Heart right ventricle (tissue), 16 donors: Measurements from ENCODE around the gene SMC1A. TPM values are rescaled to one million over a fixed set of nuclear protein-coding genes. Genes with fewer than 3 reads are reported as not detected.

Experiments used
- ATAC-seq, 8 donors: fragments of 200-7000 bp; cut with Tn5 transposase; one replicate each; pipeline ENCODE4 v1.9.1; 2020; ENCODE audit warnings: mild to moderate bottlenecking in 8 of 8, moderate library complexity in 8 of 8, moderate number of reproducible peaks in 1 of 8
- DNase-seq, 2 donors: peaks; one replicate each; pipeline ENCODE4 v3.0.0-alpha.2; 2020
- H3K27ac ChIP-seq, 10 donors: fragments of 200-600 bp; sonication (generic) in 2 of 10; one replicate each; pipeline versions ENCODE4 v1.5.0 to v1.8.0; 2020 to 2022; ENCODE audit warnings: mild to moderate bottlenecking in 3 of 10
- H3K27me3 ChIP-seq, 7 donors: fragments of 200-600 bp; one replicate each; pipeline ENCODE4 v1.8.0; 2021 to 2022; ENCODE audit warnings: mild to moderate bottlenecking in 2 of 7
- H3K36me3 ChIP-seq, 9 donors: fragments of 200-600 bp; sonication (generic) in 1 of 9; one replicate each; pipeline versions ENCODE4 v1.5.0 to v1.8.0; 2020 to 2022; ENCODE audit warnings: mild to moderate bottlenecking in 2 of 9
- H3K4me1 ChIP-seq, 9 donors: fragments of 200-600 bp; sonication (generic) in 1 of 9; one replicate each; pipeline versions ENCODE4 v1.5.0 to v1.8.0; 2020 to 2022; ENCODE audit warnings: mild to moderate bottlenecking in 4 of 9
- H3K4me3 ChIP-seq, 10 donors: fragments of 200-600 bp; sonication (generic) in 2 of 10; one replicate each; pipeline versions ENCODE4 v1.5.0 to v1.8.0; 2020 to 2022; ENCODE audit warnings: mild to moderate bottlenecking in 7 of 10, moderate library complexity in 2 of 10
- H3K9me3 ChIP-seq, 11 donors: fragments of 200-600 bp in 10 of 11; sonication (generic) in 2 of 11; one replicate each; pipeline versions ENCODE4 v1.5.0 to v1.8.0; 2013 to 2022; ENCODE audit warnings: mild to moderate bottlenecking in 2 of 11, control low read depth in 1 of 11, moderate library complexity in 1 of 11
- WGBS, 2 donors: extraction: QIAGEN DNeasy Blood & Tissue Kit; methylation state at CpG; one replicate each; pipeline ENCODE4 v1.1.7; 2013; ENCODE audit warnings: inconsistent platforms in 1 of 2; 5-methylcytosine and 5-hydroxymethylcytosine counted together
- intact Hi-C, 10 donors: fragments of 100-400 bp; cut with DNase I; formaldehyde crosslinking; loops; one replicate each; pipeline versions ENCODE4 v1.11.1 to v1.14.2; 2022
- polyA plus RNA-seq, 2 donors: library from polyadenylated mRNA; stranded (reverse); fragments of 200-250 nt; gene quantifications; one replicate each; pipeline ENCODE4 v1.2.3, GENCODE V29; 2013
- total RNA-seq, 10 donors: library from RNA; stranded (reverse); fragmentation: NEBNext Ultra II Directional in 3 of 10; extraction: Animal tissue kit (Norgen Biotek cat#: 25700) in 3 of 10; gene quantifications; one replicate each; pipeline versions ENCODE4 v1.2.1 to v1.2.4, GENCODE V29; 2021 to 2023
- TF ChIP-seq, protein P1 (sequence below), 9 donors: fragments of 200-600 bp; sonication (generic) in 2 of 9; IDR thresholded peaks; one replicate each; pipeline versions ENCODE4 v1.5.0 to v1.8.0; 2021 to 2022; ENCODE audit warnings: antibody characterized with exemption in 9 of 9, mild to moderate bottlenecking in 5 of 9, moderate library complexity in 1 of 9
- donor health status: Arrhythmogenic right ventricular cardiomyopathy.
- donor health status: ischemic (EF 13 %, LVEDD 7.1; RV severe dilation, severe dysfunction).
- donor health status: healthy with polysubstance abuse.
- donor health status: DM: no; HTN: yes; CAD: no.
- donor health status: DM: no; HTN: no; CAD: no.
- donor health status: ischemic (EF 25% LVEDD 6.9; RV normal size, moderate dysfunction).
- donor health status: ischemic (EF 25% LVEDD 5.7; RV mildly dilated, moderate dysfunction).
- donor health status: healthy.
- donor health status: DM: yes; HTN: yes; CAD: no.
- donor health status: Ischemic cardiomyopathy.
- donor health status: ischemic (EF 35%, LVEDD 5.7; RV mildly dilated, moderate dysfunction).
- donor health status: nonischemic (EF 11% LVEDD 7.7; RV severe dilation, severe dysfunction).
- donor health status: DM: yes; HTN: yes; CAD: no.
- donor health status: PGD.
- donor health status: ischemic (EF 29% LVEDD 5.4; RV normal size, mild dysfunction).
- donor health status: nonischemic (EF 23%, LVEDD 6.1; RV moderate dilation, normal function).

SMC1A gene
- total and polyA plus RNA-seq, 12 donors = 9.5 to 55.1 (median 34.9) TPM

DNA sequence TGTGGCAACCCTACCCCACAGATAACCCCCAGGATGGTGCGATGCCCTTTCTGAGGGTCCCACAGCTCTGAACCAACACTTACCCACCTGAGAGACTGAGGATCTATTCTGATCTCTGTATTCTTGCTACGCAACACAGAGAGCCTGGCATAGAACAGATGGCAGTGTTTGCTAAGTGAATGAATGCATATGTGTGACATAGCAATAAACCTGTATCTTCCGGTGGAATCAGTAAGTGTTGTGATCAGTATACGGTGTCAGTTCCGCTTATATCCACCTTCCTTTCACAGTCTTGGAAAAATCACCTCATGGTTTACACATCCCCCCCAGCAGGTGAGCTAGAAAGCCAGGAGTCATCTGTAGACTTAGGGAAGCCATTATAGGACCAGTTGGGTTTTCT is 17.6 kb upstream of the SMC1A start:
- Histone ChIP-seq H3K4me3 (peak overlapping the region in 1 of 10 donors; percentile 49), H3K4me1 (peaks cover 0 to 31% (median 11%) of the 10 kb centered on the region in 9 donors), H3K9me3 (no peaks in the 10 kb centered on the region), H3K36me3 (no peaks in the 10 kb centered on the region), H3K27me3 (peaks cover 0 to 76% (median 0%) of the 10 kb centered on the region in 7 donors), H3K27ac (peak overlapping the region in 3 of 10 donors; percentile 31 to 74 (median 41))
- DNase-seq (no peak), ATAC-seq (no peak)
- TF ChIP-seq, protein P1, sequence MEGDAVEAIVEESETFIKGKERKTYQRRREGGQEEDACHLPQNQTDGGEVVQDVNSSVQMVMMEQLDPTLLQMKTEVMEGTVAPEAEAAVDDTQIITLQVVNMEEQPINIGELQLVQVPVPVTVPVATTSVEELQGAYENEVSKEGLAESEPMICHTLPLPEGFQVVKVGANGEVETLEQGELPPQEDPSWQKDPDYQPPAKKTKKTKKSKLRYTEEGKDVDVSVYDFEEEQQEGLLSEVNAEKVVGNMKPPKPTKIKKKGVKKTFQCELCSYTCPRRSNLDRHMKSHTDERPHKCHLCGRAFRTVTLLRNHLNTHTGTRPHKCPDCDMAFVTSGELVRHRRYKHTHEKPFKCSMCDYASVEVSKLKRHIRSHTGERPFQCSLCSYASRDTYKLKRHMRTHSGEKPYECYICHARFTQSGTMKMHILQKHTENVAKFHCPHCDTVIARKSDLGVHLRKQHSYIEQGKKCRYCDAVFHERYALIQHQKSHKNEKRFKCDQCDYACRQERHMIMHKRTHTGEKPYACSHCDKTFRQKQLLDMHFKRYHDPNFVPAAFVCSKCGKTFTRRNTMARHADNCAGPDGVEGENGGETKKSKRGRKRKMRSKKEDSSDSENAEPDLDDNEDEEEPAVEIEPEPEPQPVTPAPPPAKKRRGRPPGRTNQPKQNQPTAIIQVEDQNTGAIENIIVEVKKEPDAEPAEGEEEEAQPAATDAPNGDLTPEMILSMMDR (IDR thresholded peaks at IDR 0.05) = no peak
- 72 to 77% methylated on average over 5 of the region's 5 CpGs for WGBS, 2 donors
- intact Hi-C loops = loop anchor here in 2 of 10 donors (5.0 to 10.0 kb wide), 2 partner anchors 123 to 125 kb away; no protein-coding TSS in a partner anchor

DNA sequence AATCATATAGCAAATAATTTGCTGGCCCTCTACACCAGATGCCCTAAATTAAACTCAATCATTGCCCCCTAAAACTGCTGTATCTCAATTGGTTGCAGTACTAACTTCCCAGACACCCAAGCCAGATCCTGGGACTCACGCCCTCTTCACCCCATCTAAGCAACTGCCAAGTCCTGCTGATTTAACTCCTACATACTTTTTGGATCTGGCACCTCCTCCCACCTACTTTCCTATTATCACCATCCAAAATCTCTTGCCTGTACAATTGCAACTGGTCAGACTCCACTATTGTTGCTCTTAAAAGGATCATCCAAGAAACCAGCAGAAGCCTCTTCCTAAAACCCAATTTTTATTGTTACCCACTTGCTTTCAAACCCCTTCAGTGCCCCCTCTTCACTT is 16.4 kb upstream of the SMC1A start:
- H3K27me3 ChIP-seq = peaks cover 0 to 86% (median 0%) of the 10 kb centered on the region in 7 donors
- no peak overlapping the region for H3K4me3 ChIP-seq
- 68 to 69% methylated on average over 1 of the region's 1 CpG for WGBS, 2 donors
- intact Hi-C loops = loop anchor here in 7 of 10 donors (5.0 to 10.0 kb wide), 5 partner anchors 122 to 214 kb away; partner anchors contain the start of genes IQSEC2 (in 4 of the 7) and KDM5C (in 1 of the 7)
- no peak overlapping the region for H3K27ac ChIP-seq
- H3K9me3 ChIP-seq = no peaks in the 10 kb centered on the region
- H3K4me1 ChIP-seq = peaks cover 0 to 36% (median 14%) of the 10 kb centered on the region in 9 donors
- DNase-seq (no peak), ATAC-seq (no peak)
- TF ChIP-seq, protein P1 (IDR thresholded peaks at IDR 0.05) = no peak
- no peaks in the 10 kb centered on the region for H3K36me3 ChIP-seq

DNA sequence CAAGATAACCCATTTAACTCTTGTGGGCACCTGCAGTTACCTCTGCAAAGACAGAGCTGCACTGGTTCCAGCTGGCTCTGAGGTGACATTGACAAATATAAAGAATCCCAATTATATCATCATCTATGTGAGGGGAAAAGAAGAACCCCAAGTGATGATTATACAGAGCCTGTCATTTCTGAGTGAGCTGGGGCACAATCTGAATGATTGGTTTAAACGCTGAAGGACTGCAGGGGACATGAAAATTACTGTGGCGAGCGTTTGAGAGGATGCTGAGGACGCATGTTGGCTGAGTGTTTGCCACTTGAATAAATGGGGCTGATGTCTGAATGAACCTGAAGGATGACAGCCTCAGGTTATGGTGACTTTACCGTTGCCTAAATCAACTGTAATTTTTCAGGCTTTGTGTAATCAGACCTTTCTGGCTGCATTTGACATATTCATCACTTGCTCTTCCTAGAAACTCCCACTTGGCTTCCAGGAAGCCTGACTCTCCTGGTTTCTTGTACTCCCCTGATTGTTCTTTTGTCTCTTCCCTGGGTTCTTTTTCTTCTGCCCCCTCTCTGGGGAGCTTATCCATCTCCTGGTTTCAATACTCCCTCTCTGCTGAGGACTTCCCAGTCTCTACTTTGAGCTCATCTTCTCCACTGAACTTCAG is 15.8 kb upstream of the SMC1A start:
- no peaks in the 10 kb centered on the region for H3K9me3 ChIP-seq
- H3K27me3 ChIP-seq = peaks cover 0 to 86% (median 0%) of the 10 kb centered on the region in 7 donors
- H3K4me1 ChIP-seq = peaks cover 0 to 40% (median 14%) of the 10 kb centered on the region in 9 donors
- H3K27ac ChIP-seq = no peak overlapping the region
- TF ChIP-seq, protein P1 (IDR thresholded peaks at IDR 0.05) = no peak
- WGBS, 2 donors = 59 to 69% methylated on average over 5 of the region's 5 CpGs
- H3K36me3 ChIP-seq = no peaks in the 10 kb centered on the region
- H3K4me3 ChIP-seq = no peak overlapping the region
- intact Hi-C loops = loop anchor here in 7 of 10 donors (5.0 to 10.0 kb wide), 5 partner anchors 121 to 214 kb away; partner anchors contain the start of genes IQSEC2 (in 4 of the 7) and KDM5C (in 1 of the 7)
- no peak for ATAC-seq
- DNase-seq = no peak

DNA sequence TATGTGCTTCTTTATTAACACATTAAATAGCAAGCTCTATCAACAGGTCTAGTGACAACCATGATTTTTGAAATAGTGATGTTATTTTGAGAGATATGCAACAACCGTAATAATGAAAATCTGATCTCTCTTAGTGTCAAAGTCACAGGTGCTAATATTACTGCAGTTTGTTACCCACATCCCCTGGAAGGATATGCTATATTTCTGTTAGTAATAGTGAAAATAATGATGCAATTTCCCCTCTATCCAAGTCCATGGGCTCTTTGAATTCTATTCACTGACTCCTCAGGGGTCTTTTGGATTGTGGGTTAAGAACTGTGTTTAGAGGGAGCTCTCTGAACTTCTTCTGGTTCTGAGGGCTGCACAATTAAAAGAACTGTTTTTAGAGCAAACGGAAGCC is 14.8 kb upstream of the SMC1A start:
- Histone ChIP-seq H3K4me3 (no peak overlapping the region), H3K27ac (no peak overlapping the region), H3K36me3 (peaks cover 0 to 7% (median 0%) of the 10 kb centered on the region in 9 donors), H3K27me3 (peaks cover 0 to 86% (median 0%) of the 10 kb centered on the region in 7 donors), H3K4me1 (peaks cover 0 to 39% (median 14%) of the 10 kb centered on the region in 9 donors), H3K9me3 (no peaks in the 10 kb centered on the region)
- TF ChIP-seq, protein P1 (IDR thresholded peaks at IDR 0.05) = no peak
- DNase-seq = no peak
- 77 to 88% methylated on average over 2 of the region's 2 CpGs for WGBS, 2 donors
- intact Hi-C loops = loop anchor here in 8 of 10 donors (2.0 to 10.0 kb wide), 6 partner anchors 120 to 212 kb away; partner anchors contain the start of genes IQSEC2 (in 4 of the 8) and KDM5C (in 1 of the 8)
- ATAC-seq = no peak
